Mesodermal cell (in vitro differentiated cells): ENCODE measurements around the gene MAGEA11.
"Not testable (repeated sequence)": the region's sequence is repeated elsewhere in the genome, so short reads cannot be mapped to it uniquely, and the experiment has no call there.

Source experiments
- H3K27ac ChIP-seq: 2 replicates; pipeline ENCODE4 v1.7.0; 2013; ENCODE audit warnings: mild to moderate bottlenecking, low read depth, low read length, moderate library complexity; ENCODE audit not compliant: severe bottlenecking
- H3K36me3 ChIP-seq: 2 replicates; pipeline ENCODE4 v1.7.1; 2013; ENCODE audit warnings: mild to moderate bottlenecking, low read length, moderate library complexity; ENCODE audit not compliant: control insufficient read depth, insufficient read depth
- H3K4me1 ChIP-seq: one replicate; pipeline ENCODE4 v1.7.1; 2013; ENCODE audit warnings: mild to moderate bottlenecking, low read length; ENCODE audit not compliant: insufficient read depth, control insufficient read depth, poor library complexity, severe bottlenecking
- H3K4me3 ChIP-seq: 2 replicates; pipeline ENCODE4 v1.7.0; 2013; ENCODE audit warnings: low read length, control low read depth, mild to moderate bottlenecking; ENCODE audit not compliant: insufficient read depth, poor library complexity, severe bottlenecking; ENCODE audit errors: extremely low read depth
- H3K9me3 ChIP-seq: 2 replicates; pipeline ENCODE4 v1.7.1; 2013; ENCODE audit warnings: mild to moderate bottlenecking, low read length, moderate library complexity; ENCODE audit not compliant: control insufficient read depth
- WGBS, 2 experiments: methylation state at CpG; one replicate each; pipeline ENCODE4 v1.1.5; 2013; ENCODE audit warnings: missing lambda C conversion rate in 2 of 2; ENCODE audit not compliant: insufficient coverage in 2 of 2; 5-methylcytosine and 5-hydroxymethylcytosine counted together

The MAGEA11 gene

DNA sequence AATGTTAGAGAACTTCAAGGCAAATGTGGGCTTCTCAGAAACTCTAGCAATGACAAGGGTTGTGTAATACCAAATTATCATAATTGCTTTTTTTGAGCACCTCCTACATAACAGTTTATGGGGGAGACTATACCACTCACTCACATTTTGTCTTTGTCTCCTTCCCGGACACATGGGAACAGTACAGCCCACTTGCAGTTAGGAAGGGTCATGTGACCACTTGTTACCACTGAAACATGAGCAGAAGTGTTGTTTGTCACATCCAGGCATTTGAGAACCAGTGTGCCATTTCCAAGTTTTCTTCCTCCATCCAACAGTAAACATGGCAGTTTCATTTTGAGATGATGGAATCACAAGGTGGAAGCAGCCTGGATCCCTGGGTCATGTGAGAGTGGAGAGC is 6.9 kb downstream of the MAGEA11 start:
- Histone ChIP-seq H3K4me1 (peaks cover 5% of the 10 kb centered on the region), H3K4me3 (no peak overlapping the region), H3K36me3 (no peaks in the 10 kb centered on the region), H3K9me3 (no peaks in the 10 kb centered on the region), H3K27ac (no peak overlapping the region)
- WGBS, 2 experiments, result 83% methylated on average over 1 of the region's 1 CpG; no CpG with 5 or more reads in 1 of the 2 experiments

DNA sequence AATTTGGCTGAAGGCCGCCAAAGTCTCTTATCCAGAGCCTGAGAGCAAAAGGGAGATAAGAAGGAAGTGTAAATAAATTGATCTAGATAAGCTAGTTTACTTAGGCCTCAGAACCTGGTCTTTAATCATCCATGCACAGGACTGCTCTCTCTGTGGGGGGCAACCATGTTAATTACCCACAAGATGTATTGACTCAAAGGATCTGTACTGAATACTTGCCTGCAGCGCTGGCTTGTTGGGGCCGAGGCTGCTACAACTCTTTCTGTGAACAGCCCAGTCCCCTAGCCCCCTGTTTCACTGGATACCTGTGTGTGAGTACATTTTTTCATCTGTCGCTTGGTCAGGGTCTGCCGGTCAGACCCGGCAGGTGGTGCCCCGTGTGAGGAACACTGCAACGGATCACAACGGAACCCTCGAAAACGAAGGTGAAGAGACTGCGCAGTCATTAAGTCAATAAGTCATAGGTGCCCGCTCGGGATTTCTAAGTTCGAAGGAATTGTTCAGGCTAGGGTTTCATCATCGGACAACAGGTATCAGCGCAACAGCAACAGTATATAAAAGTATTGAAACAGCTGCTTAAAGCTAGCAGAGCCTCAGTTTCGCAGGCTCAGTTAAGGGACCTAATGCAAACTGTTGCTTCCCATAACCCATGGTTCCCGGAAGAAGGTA is 8.3 kb downstream of the MAGEA11 start:
- WGBS, 2 experiments, result 86 to 87% methylated on average over 14 to 15 of the region's 19 CpGs

DNA sequence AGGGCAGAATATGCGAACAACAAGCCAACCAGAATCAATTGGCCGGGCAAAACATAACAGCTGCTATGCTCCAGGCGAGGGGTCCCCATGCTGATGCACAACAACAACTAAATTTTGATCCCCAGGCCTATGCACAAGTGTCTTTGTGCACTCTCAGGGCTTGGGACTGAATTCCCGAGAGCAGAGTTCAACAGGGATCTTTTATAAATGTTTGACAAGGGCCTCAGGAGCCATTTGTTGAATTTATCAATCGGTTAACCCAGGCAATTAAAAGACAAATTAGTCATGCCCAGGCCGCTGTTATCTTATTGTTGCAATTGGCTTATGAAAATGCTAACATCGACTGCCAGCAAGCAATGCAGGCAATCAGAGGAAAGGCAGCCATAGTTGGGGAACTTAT is 9.4 kb downstream of the MAGEA11 start:
- 100% methylated on average over 2 to 3 of the region's 7 CpGs for WGBS, 2 experiments
- H3K36me3 ChIP-seq, H3K27ac ChIP-seq, H3K9me3 ChIP-seq, H3K4me3 ChIP-seq, H3K4me1 ChIP-seq: not testable (repeated sequence)

More for the DNA sequence above, 8.3 kb downstream of the MAGEA11 start:
- Histone ChIP-seq H3K36me3 (no peaks in the 10 kb centered on the region), H3K9me3 (no peaks in the 10 kb centered on the region), H3K27ac (peak overlapping the region; percentile 16), H3K4me1 (peaks cover 5% of the 10 kb centered on the region), H3K4me3 (no peak overlapping the region)

DNA sequence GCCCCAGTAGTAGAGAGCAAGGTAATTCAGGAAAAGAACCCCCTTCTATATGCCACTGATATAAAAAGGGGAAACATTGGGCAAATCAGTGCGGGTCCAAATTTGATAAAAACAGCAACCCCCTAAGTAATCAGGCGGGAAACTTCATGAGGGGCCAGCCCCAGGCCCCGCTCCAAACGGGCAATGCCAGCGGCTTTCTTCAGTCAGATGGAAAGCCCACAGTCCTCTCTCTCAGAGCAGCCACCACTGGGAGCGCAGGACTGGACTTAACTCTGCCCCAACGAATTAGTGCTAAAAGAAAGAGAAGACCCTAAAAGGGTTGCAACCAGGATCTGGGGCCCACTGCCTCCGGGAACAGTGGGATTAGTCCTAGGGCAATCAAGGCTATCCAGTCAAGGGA is 9.9 kb downstream of the MAGEA11 start:
- Histone ChIP-seq H3K4me3 (no peak overlapping the region), H3K36me3 (no peaks in the 10 kb centered on the region), H3K27ac (no peak overlapping the region), H3K4me1 (peaks cover 5% of the 10 kb centered on the region), H3K9me3 (no peaks in the 10 kb centered on the region)
- 100% methylated on average over 1 of the region's 8 CpGs for WGBS, 2 experiments

- H3K36me3 ChIP-seq, H3K27ac ChIP-seq, H3K9me3 ChIP-seq, H3K4me3 ChIP-seq, H3K4me1 ChIP-seq: not testable (repeated sequence)
- WGBS, 2 experiments, result no CpG with 5 or more reads among the region's 5 CpGs
Observed at GRCh38 chrX:149723583-149724118, 11.8 kb downstream of the MAGEA11 start.

DNA sequence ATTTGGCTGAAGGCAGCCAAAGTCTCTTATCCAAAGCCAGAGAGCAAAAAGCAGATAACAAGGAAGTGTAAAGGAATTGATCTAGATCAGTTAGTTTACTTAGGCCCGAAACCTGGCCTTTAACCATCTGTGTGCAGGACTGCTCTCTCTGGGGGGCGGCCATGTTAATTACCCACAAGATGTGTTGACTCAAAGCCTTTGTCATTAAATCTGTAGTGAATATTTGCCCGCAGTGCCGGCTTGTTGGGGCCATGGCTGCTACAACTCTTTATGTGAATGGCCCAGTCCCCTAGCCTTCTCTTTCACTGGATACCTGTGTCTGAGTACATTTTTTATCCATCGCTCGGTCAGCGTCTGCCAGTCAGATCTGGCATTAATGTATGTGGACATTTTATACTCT is 15.4 kb downstream of the MAGEA11 start:
- H3K4me1 ChIP-seq, H3K27ac ChIP-seq, H3K4me3 ChIP-seq, H3K9me3 ChIP-seq, H3K36me3 ChIP-seq: not testable (repeated sequence)
- WGBS, 2 experiments, result no CpG with 5 or more reads among the region's 7 CpGs

- H3K4me3 ChIP-seq, H3K36me3 ChIP-seq, H3K4me1 ChIP-seq, H3K9me3 ChIP-seq, H3K27ac ChIP-seq: not testable (repeated sequence)
- whole genome bisulfite sequencing, 2 experiments, result no CpG with 5 or more reads among the region's 6 CpGs
Observed at GRCh38 chrX:149742269-149742668, 30.4 kb downstream of the MAGEA11 start.

DNA sequence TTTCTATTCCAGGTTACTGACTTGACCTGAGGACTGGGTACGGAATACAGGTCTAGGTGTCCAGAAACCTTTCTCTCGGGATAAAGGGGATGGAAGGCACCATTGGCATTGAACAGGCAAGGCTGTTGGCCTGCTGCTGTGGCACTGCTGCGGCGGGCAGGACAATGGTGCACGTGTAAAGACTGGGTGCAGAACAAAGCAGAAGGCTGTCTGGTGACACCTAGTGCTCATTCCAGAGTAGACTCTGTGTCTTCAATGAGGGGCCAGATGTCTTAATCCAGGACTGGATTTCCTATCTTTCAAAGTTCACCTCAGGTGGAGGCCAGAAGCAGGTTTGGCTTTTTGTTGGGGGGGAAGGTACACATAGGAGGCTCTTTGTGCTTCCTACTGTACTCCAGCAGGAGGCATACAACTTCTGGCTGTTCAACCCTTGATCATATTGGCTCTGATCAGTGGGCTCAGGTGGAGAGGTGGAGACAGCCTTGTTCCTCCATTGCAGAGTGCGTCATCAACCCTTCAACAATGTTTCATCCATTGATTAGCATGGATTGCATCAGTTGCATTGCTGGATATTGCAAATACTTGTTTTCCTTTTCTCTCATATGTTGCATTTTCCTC is 34.6 kb downstream of the MAGEA11 start:
- H3K9me3 ChIP-seq, H3K27ac ChIP-seq, H3K4me1 ChIP-seq, H3K36me3 ChIP-seq, H3K4me3 ChIP-seq: not testable (repeated sequence)
- no CpG with 5 or more reads among the region's 6 CpGs for WGBS, 2 experiments

DNA sequence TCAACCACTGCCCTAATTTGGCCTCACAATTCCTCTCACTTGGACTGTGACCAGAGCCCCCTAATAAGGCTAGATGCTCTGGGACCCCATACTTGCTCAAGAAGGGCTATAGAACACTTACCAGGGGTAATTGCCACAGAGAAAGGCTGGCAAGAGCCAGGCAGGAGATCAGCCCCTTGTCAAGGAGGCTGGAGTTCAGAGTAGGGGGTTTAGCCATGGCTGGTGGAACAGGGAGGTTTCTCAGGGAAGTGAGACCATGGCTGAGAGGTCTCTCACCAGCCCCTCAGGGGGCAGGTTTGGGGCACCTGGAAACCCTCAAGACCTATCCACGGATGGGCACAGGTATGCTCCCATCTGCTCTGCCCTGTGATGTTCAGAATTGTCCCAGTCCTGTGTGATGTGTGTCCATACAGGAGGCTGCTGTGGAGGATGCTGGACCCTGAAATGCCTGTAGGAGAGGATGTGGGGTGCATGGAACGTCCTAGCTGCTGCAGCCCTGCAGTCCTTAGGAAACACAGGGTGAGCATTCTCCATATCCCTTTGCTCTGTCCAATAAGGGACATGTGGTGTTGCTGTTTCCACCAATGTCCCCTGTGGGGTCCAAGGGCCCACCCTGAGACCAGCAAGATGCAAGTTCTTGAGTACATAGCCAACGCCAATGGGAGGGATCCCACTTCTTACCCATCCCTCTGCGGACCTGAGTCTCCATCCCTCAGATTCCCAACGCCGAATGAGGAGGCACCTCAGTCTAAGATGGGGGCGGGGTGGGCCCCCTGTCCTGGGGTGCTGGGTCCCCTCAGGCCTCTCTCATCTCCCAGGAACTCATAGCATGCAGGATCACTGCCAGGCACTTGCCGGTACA is 45.6 kb downstream of the MAGEA11 start:
- H3K36me3 ChIP-seq, result no peaks in the 10 kb centered on the region

DNA sequence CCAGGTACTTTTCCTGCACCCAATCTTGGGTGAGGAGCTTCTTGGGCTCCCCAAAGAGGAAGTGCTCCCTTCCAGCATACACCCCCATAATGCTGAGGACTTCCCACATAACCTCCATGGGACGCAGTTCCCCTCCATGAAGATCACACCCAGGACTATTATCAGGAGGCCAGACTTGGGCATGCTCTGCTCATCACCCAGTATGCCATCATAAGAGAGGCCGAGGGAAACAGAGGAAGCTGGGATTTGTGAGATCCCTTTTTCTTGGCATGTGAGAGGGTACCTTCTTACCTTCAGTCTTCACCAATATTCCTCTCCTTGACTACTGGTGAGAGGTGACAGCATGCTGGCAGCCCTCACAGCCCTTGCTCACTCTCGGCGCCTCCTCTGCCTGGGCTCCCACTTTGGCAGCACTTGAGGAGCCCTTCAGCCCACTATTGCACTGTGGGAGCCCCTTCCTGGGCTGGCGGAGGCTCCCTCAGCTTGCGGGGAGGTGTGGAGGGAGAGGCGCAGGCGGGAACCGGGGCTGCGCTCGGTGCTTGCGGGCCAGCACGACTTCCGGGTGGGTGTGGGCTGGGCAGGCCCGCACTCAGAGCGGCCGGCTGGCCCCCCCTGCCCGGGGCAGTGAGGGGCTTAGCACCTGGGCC is 46.3 kb downstream of the MAGEA11 start:
- Histone ChIP-seq H3K36me3 (no peaks in the 10 kb centered on the region), H3K4me3 (no peak overlapping the region), H3K4me1 (no peaks in the 10 kb centered on the region), H3K9me3 (no peaks in the 10 kb centered on the region), H3K27ac (no peak overlapping the region)
- WGBS, 2 experiments, result 95% methylated on average over 7 of the region's 18 CpGs; no CpG with 5 or more reads in 1 of the 2 experiments

More for the DNA sequence above, 45.6 kb downstream of the MAGEA11 start:
- no peak overlapping the region for H3K4me3 ChIP-seq
- no peaks in the 10 kb centered on the region for H3K4me1 ChIP-seq
- 93% methylated on average over 3 of the region's 8 CpGs; no CpG with 5 or more reads in 1 of the 2 experiments for WGBS, 2 experiments
- no peaks in the 10 kb centered on the region for H3K9me3 ChIP-seq
- H3K27ac ChIP-seq, result no peak overlapping the region
